Hepatocyte (in vitro differentiated cells): ENCODE data around the gene CABLES2.

Experiments used
- EZH2 ChIP-seq: fragments of 200-600 bp; sonication (generic); IDR thresholded peaks from 2 replicates; pipeline ENCODE4 v1.6.1; 2016; ENCODE audit warnings: antibody characterized with exemption, mild to moderate bottlenecking, borderline replicate concordance
- EZH2phosphoT487 ChIP-seq: fragments of 200-600 bp; sonication (generic); IDR thresholded peaks from one replicate; pipeline ENCODE4 v1.6.1; 2018; ENCODE audit warnings: antibody characterized with exemption, mild to moderate bottlenecking, low read depth, moderate library complexity; ENCODE audit not compliant: unreplicated experiment, severe bottlenecking
- TF ChIP-seq, protein P1 (sequence below): fragments of 200-600 bp; sonication (generic); IDR thresholded peaks from 2 replicates; pipeline ENCODE4 v1.5.1; 2016; ENCODE audit warnings: antibody characterized with exemption, mild to moderate bottlenecking; ENCODE audit not compliant: poor library complexity

DNA sequence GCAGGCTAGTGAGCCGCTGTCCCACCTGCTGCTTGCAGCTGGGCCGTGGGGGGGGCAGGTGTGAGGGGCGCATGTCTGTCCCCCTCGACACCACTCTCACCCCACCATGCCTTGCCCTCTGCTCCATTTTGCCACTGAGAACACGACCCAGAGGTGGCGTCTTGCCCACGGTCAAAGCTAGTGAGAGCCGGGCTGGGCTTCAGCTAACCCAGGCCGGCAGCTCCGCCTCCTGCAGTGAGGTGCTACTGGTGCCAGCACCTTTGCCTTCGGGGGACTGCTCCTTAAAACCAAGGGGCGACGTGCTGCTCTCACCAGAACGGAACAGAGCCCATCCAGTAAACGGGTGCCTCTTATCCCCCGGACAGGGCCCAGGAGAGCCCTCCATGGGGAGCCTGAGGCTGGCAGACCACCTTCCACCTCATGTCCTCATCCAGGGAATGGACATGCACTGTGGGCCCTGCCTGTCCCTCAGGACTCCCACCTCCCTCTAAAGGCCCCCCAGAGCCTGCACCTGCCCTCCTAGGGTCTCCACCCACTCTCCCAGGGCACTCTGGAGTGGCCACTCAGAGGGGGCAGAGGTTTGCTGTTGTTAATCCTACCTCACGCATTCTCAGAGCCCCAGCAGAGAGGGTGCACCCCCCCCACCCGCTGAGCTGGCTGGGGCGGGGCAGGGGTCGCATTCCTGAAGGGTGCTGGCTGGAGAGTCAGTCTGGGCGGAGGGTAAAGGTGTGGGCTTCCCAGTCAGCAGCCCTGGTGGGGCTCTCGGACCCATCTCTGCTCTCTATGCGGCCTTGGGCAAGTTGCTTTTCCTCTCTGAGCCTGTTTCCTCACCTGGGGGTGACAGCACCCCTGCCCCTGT lies 17.4 kb upstream of the CABLES2 start:
- TF ChIP-seq, protein P1, sequence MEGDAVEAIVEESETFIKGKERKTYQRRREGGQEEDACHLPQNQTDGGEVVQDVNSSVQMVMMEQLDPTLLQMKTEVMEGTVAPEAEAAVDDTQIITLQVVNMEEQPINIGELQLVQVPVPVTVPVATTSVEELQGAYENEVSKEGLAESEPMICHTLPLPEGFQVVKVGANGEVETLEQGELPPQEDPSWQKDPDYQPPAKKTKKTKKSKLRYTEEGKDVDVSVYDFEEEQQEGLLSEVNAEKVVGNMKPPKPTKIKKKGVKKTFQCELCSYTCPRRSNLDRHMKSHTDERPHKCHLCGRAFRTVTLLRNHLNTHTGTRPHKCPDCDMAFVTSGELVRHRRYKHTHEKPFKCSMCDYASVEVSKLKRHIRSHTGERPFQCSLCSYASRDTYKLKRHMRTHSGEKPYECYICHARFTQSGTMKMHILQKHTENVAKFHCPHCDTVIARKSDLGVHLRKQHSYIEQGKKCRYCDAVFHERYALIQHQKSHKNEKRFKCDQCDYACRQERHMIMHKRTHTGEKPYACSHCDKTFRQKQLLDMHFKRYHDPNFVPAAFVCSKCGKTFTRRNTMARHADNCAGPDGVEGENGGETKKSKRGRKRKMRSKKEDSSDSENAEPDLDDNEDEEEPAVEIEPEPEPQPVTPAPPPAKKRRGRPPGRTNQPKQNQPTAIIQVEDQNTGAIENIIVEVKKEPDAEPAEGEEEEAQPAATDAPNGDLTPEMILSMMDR = no peak
- TF ChIP-seq EZH2 (no peak), EZH2phosphoT487 (no peak)
